Right atrium auricular region (tissue), 2 donors: ENCODE data around the gene ZNF586. TPM values are rescaled to one million over a fixed set of nuclear protein-coding genes. Genes with fewer than 3 reads are reported as not detected.

Experiments
- DNase-seq: peaks from one replicate; pipeline ENCODE4 v3.0.0-alpha.2; 2019; ENCODE audit warnings: low spot score
- H3K27ac ChIP-seq, 2 donors: fragments of 200-600 bp; sonication (generic); 1 replicate in 1 of 2; 2 replicates in 1 of 2; pipeline ENCODE4 v1.5.1; 2016 to 2019
- H3K27me3 ChIP-seq, 2 donors: fragments of 200-600 bp; sonication (generic); one replicate each; pipeline versions ENCODE4 v1.5.1 to v1.6.0; 2017 to 2019
- H3K36me3 ChIP-seq: fragments of 200-600 bp; sonication (generic); one replicate; pipeline ENCODE4 v1.5.1; 2016
- H3K4me1 ChIP-seq, 2 donors: fragments of 200-600 bp; sonication (generic); one replicate each; pipeline versions ENCODE4 v1.5.1 to v1.6.0; 2017 to 2019
- H3K4me3 ChIP-seq, 2 donors: fragments of 200-600 bp; sonication (generic); 1 replicate in 1 of 2; 2 replicates in 1 of 2; pipeline ENCODE4 v1.5.1; 2017 to 2019; ENCODE audit warnings: mild to moderate bottlenecking in 1 of 2, moderate library complexity in 1 of 2
- H3K9me3 ChIP-seq, 2 donors: fragments of 200-600 bp; sonication (generic); one replicate each; pipeline ENCODE4 v1.5.1; 2019
- total RNA-seq, 2 donors: library from RNA; depleted of rRNA; stranded (reverse); fragments of >200 nt; gene quantifications; one replicate each; pipeline ENCODE4 v1.1.0, GENCODE V29; 2016
- TF ChIP-seq, protein P1 (sequence below), 2 donors: fragments of 200-600 bp; sonication (generic); IDR thresholded peaks; one replicate each; pipeline ENCODE4 v1.5.1; 2019; ENCODE audit warnings: antibody characterized with exemption in 2 of 2

Gene ZNF586
- total RNA-seq, 2 donors from 2014 or later = 5.7 to 11.9 TPM

DNA sequence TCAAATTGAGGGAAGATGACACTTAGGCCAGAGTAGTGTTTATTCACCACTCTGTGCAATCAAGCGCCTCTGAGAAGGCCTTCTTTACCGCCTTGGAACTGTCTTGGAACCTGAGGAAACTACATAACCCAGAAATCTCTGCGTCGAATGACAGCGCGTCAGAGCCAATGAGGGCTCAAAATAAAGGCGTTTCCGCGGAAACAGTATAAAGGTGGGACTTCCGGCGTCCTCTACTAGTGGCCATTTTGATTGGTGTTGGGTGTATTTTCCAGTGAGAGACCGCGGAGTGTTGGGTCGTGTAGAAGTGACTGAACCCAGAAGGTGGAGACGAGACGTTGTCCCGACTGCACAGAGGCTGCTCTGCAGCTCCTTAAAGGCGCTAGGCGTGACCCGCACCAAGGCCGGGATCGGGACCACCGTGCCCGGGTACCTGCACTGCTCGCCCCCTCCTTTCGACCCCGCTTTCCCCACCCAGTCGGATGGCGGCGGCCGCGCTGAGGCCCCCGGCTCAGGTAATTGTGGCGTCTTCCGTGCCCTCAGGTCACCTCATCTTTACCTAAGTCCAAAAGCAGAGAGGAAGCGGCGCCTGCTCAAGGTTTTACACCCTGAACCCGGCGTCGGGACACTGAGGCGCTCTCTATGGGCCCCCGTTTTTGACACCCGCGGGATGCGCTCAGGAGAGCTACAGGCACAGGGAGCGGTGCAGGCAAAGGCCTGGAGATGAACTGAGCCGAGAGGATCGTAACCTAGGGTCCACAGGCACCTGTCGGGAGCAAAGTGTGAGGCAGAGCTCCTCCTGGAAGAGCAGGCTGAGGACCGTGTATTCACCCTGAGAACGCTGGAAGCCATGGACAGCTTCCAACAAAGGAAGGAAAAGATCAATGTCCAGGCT lies 22.6 kb upstream of the ZNF586 start, which contains the start of gene ZNF776:
Gene ZNF776 (plus strand): TSS at position 236 of the 892 bp plus-strand sequence. CDS start 244 bp downstream, at position 480.
- H3K9me3 ChIP-seq = peaks cover 4 to 41% of the 10 kb centered on the region in 2 donors
- peaks cover 0 to 21% of the 10 kb centered on the region in 2 donors for H3K4me1 ChIP-seq
- peak within 1 kb of the TSS; percentile 89 to 91 for H3K27ac ChIP-seq
- peaks cover 29% of the 10 kb centered on the region for H3K36me3 ChIP-seq
- H3K4me3 ChIP-seq = peak within 1 kb of the TSS; percentile 98 to 100
- TF ChIP-seq, protein P1, sequence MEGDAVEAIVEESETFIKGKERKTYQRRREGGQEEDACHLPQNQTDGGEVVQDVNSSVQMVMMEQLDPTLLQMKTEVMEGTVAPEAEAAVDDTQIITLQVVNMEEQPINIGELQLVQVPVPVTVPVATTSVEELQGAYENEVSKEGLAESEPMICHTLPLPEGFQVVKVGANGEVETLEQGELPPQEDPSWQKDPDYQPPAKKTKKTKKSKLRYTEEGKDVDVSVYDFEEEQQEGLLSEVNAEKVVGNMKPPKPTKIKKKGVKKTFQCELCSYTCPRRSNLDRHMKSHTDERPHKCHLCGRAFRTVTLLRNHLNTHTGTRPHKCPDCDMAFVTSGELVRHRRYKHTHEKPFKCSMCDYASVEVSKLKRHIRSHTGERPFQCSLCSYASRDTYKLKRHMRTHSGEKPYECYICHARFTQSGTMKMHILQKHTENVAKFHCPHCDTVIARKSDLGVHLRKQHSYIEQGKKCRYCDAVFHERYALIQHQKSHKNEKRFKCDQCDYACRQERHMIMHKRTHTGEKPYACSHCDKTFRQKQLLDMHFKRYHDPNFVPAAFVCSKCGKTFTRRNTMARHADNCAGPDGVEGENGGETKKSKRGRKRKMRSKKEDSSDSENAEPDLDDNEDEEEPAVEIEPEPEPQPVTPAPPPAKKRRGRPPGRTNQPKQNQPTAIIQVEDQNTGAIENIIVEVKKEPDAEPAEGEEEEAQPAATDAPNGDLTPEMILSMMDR (IDR thresholded peaks at IDR 0.05) = peak in 1 of 2 donors; percentile 9
- DNase-seq = peak; percentile 86
- no peaks in the 10 kb centered on the region for H3K27me3 ChIP-seq

DNA sequence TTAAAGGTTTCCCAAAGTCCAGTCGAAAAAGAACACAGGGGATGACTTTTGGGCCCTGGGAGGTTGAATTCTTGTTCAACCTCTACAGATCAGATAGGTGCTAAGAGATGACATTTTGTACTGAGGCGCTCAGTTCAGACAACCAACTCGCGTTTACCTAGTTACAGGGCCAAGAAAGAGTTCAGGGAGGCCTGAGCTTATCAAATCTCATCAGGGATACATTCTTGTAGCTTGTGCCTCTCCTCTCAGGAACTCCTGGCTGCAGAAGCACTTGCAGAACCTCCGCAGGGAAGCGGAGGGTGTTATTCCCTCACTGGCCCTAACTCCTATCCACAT lies 22.0 kb upstream of the ZNF586 start:
- Histone ChIP-seq H3K9me3 (peaks cover 10 to 47% of the 10 kb centered on the region in 2 donors), H3K4me1 (peaks cover 0 to 21% of the 10 kb centered on the region in 2 donors), H3K27me3 (no peaks in the 10 kb centered on the region), H3K36me3 (peaks cover 35% of the 10 kb centered on the region), H3K27ac (peak overlapping the region; percentile 89 to 91), H3K4me3 (peak overlapping the region; percentile 98 to 100)
- TF ChIP-seq, protein P1 (IDR thresholded peaks at IDR 0.05) = no peak
- DNase-seq = no peak

DNA sequence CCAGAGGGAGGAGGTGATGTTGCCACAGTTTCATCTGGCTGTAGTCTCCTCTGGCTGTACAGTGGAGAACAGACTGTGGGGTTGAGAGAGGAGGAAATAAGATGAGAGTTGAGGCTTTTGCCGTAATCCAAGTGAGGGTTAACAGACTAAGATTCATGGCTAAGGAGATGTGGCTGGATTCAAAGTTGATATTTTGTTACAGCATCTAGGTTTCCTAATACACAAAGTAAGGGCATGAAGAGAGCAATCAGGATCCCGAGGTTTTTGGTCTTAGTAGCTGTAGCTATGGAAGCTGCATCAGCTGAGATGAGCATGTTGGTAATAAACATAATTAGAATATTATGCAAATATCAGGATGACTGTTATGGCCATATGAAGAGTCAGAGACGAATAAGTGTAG lies 21.4 kb upstream of the ZNF586 start:
- no peak for DNase-seq
- Histone ChIP-seq H3K36me3 (peaks cover 41% of the 10 kb centered on the region), H3K27ac (no peak overlapping the region), H3K4me1 (peaks cover 0 to 21% of the 10 kb centered on the region in 2 donors), H3K4me3 (peak overlapping the region; percentile 98 to 100), H3K27me3 (no peaks in the 10 kb centered on the region), H3K9me3 (peaks cover 10 to 53% of the 10 kb centered on the region in 2 donors)
- TF ChIP-seq, protein P1 (IDR thresholded peaks at IDR 0.05) = no peak

DNA sequence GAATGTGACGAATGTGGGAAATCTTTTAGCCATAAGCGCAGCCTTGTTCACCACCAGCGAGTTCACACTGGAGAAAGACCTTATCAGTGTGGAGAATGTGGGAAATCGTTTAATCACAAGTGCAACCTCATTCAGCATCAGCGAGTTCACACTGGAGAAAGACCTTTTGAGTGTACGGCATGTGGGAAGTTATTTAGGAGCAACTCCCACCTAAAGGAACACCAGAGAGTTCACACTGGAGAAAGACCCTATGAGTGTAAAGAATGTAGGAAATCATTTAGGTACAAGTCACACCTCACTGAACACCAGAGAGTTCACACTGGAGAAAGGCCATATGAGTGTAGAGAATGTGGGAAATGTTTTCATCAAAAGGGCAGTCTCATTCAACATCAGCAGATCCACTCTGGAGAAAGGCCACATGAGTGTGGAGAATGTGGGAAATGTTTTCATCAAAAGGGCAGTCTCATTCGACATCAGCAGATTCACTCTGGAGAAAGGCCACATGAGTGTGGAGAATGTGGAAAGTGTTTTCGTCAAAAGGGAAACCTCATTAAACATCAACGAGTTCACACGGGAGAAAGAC lies 15.3 kb upstream of the ZNF586 start:
- H3K36me3 ChIP-seq = peaks cover 94% of the 10 kb centered on the region
- H3K9me3 ChIP-seq = peaks cover 7 to 78% of the 10 kb centered on the region in 2 donors
- no peak for DNase-seq
- H3K27me3 ChIP-seq = no peaks in the 10 kb centered on the region
- H3K4me1 ChIP-seq = no peaks in the 10 kb centered on the region
- no peak overlapping the region for H3K4me3 ChIP-seq
- H3K27ac ChIP-seq = no peak overlapping the region
- TF ChIP-seq, protein P1 (IDR thresholded peaks at IDR 0.05) = no peak

DNA sequence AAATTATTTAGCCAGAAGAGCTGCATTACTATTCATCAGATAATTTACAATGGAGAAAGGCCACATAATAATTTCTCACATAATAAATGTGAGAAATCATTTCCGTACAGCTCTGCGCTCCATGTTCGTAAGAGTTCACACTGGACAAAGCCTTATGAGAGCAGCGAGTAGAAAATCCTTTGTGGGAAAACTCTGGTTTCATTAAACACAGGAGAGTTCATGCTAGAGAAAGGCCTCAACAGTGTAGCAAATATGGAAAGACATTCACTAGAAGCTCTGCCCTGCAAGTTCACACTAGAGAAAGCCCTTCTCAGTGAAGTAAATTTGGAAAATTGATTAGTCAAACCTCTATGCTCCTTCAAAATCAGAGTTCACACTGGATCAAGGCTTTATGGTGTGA lies 14.4 kb upstream of the ZNF586 start:
- Histone ChIP-seq H3K36me3 (peaks cover 95% of the 10 kb centered on the region), H3K4me3 (no peak overlapping the region), H3K4me1 (no peaks in the 10 kb centered on the region), H3K27me3 (no peaks in the 10 kb centered on the region), H3K9me3 (peaks cover 7 to 70% of the 10 kb centered on the region in 2 donors), H3K27ac (no peak overlapping the region)
- no peak for DNase-seq
- TF ChIP-seq, protein P1 (IDR thresholded peaks at IDR 0.05) = no peak
